Nephron progenitor cell (in vitro differentiated cells): Measurements from ENCODE around the gene PRDM16.

Source experiments
- DNase-seq: peaks from one replicate; pipeline ENCODE4 v3.0.0; 2021
- H3K27ac Mint-ChIP-seq: 2 replicates; pipeline ENCODE4 v1.8.0; 2021; ENCODE audit warnings: mild to moderate bottlenecking, moderate library complexity, mixed read lengths
- H3K27me3 Mint-ChIP-seq: 2 replicates; pipeline ENCODE4 v1.8.0; 2021; ENCODE audit warnings: mild to moderate bottlenecking, low read depth, mixed read lengths; ENCODE audit not compliant: poor library complexity
- H3K36me3 Mint-ChIP-seq: 2 replicates; pipeline ENCODE4 v1.8.0; 2021; ENCODE audit warnings: low read depth, mixed read lengths
- H3K4me1 Mint-ChIP-seq: 2 replicates; pipeline ENCODE4 v1.8.0; 2021; ENCODE audit warnings: mixed read lengths
- H3K4me3 Mint-ChIP-seq: 2 replicates; pipeline ENCODE4 v1.8.0; 2021; ENCODE audit warnings: mild to moderate bottlenecking, moderate library complexity, mixed read lengths
- H3K9me3 Mint-ChIP-seq: 2 replicates; pipeline ENCODE4 v1.8.0; 2021; ENCODE audit warnings: mild to moderate bottlenecking, moderate library complexity, mixed read lengths
- TF ChIP-seq, protein P1 (sequence below): fragments of 200-600 bp; sonication (generic); IDR thresholded peaks from 2 replicates; pipeline ENCODE4 v1.5.0; 2021; ENCODE audit warnings: antibody characterized with exemption

The PRDM16 gene

DNA sequence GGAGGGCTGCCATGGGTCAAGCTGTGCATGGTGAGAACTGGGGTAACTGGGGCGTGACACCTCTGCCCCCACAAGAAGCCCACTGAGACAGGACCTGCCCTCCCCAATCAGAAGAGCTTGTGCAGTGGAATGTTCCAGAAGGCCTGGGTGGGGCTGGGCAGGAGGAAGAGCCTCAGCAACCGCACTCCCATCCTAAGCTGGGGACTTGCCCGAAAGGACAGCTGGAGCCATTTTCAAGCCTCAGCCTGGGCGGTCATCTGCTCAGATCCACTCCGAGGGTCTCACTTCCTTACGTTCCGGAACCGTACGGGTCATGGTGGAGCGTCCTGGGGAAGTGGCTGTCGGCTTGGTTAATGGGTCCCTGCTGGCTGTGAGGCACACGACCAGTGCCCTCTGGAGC is 226.8 kb downstream of the PRDM16 start:
- Mint-ChIP-seq H3K4me3 (no peak overlapping the region), H3K36me3 (no peaks in the 10 kb centered on the region), H3K4me1 (peaks cover 28% of the 10 kb centered on the region), H3K27me3 (peaks cover 30% of the 10 kb centered on the region), H3K9me3 (no peaks in the 10 kb centered on the region), H3K27ac (no peak overlapping the region)
- TF ChIP-seq, protein P1, sequence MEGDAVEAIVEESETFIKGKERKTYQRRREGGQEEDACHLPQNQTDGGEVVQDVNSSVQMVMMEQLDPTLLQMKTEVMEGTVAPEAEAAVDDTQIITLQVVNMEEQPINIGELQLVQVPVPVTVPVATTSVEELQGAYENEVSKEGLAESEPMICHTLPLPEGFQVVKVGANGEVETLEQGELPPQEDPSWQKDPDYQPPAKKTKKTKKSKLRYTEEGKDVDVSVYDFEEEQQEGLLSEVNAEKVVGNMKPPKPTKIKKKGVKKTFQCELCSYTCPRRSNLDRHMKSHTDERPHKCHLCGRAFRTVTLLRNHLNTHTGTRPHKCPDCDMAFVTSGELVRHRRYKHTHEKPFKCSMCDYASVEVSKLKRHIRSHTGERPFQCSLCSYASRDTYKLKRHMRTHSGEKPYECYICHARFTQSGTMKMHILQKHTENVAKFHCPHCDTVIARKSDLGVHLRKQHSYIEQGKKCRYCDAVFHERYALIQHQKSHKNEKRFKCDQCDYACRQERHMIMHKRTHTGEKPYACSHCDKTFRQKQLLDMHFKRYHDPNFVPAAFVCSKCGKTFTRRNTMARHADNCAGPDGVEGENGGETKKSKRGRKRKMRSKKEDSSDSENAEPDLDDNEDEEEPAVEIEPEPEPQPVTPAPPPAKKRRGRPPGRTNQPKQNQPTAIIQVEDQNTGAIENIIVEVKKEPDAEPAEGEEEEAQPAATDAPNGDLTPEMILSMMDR, result no peak
- DNase-seq, result no peak

DNA sequence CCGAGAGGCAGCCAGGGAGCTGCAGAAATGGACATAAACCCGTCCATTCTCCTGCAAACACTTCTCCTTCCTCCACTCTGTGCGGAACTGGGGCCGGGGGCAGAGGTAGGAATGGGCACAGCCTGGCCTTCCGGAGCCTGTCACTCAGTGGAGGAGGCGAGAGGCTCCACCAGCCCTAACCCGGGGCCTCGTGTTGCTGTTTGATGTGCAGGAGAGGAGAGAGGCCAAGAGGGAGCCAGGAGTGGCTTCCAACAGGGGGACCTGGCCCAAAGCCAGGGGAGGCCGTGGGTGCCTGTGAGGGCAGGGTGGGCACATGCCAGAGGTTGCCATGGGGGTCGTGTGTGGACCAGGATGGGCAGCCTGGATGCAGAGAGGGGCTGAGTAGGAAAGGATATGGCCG is 227.3 kb downstream of the PRDM16 start:
- Mint-ChIP-seq H3K4me1 (peaks cover 28% of the 10 kb centered on the region), H3K27ac (no peak overlapping the region), H3K36me3 (no peaks in the 10 kb centered on the region), H3K27me3 (peaks cover 30% of the 10 kb centered on the region), H3K9me3 (no peaks in the 10 kb centered on the region), H3K4me3 (no peak overlapping the region)
- no peak for DNase-seq
- TF ChIP-seq, protein P1, result no peak

DNA sequence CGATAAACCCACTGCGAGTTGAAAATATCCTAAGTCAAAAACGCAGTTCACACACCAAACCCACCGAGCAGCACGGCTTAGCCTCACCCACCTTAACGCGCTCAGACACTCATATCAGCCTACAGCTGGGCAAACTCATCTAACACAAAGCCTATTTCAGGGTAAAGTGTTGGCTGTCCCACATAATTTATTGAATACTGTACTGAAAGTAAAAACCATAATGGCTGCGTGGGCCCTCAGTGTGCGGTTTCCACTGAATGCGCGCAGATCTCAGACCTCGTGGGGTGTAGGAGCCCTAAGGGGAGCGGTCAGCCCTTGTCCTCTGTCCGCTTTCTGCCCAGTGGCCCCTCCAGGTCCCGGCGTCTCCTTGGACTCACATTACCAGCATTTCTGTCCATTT is 227.8 kb downstream of the PRDM16 start:
- peaks cover 35% of the 10 kb centered on the region for H3K27me3 Mint-ChIP-seq
- no peak overlapping the region for H3K4me3 Mint-ChIP-seq
- H3K4me1 Mint-ChIP-seq, result peaks cover 28% of the 10 kb centered on the region
- TF ChIP-seq, protein P1, result no peak
- H3K27ac Mint-ChIP-seq, result no peak overlapping the region
- no peak for DNase-seq
- no peaks in the 10 kb centered on the region for H3K9me3 Mint-ChIP-seq
- no peaks in the 10 kb centered on the region for H3K36me3 Mint-ChIP-seq

DNA sequence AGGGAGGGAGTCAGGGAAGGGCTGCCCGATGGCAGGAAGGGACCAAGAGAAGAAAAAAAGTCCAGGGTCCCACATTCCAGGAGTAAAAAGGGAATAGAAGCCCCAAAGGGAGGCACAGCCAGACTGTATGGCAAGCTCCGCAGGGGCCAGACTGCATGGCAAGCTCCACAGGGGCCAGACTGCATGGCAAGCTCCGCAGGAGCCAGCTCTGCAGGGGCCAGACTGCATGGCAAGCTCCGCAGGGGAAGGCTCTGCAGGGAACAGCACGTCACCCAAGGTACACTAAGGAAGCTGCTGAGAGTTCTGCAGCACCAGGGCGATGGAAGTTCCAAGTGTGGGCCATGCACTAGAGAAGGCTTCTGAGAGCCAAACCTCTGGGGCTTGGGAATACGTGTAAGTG is 228.8 kb downstream of the PRDM16 start:
- TF ChIP-seq, protein P1, result no peak
- Mint-ChIP-seq H3K9me3 (no peaks in the 10 kb centered on the region), H3K4me1 (peaks cover 20% of the 10 kb centered on the region), H3K27me3 (peaks cover 35% of the 10 kb centered on the region), H3K36me3 (no peaks in the 10 kb centered on the region), H3K27ac (no peak overlapping the region), H3K4me3 (no peak overlapping the region)
- no peak for DNase-seq

DNA sequence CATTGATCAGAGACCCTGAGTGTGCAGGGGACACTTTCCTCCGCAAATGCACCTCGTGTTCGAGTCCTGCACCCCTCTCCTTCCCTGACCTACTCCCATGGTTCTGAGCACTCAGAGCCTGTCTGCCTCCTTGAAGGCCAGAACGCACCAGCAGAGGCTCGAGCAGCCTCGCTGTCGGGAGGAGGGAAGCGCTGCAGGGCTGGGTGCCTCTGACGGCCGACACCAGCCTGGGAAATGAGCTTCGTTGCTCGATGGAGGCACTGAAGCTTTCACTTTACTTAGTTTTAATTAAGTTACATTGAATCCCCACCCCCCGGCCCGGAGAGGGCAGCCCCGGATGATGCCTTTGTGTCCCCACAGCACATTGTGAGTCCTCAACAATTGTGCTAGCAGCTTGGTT is 229.2 kb downstream of the PRDM16 start:
- TF ChIP-seq, protein P1, result no peak
- H3K27me3 Mint-ChIP-seq, result peaks cover 38% of the 10 kb centered on the region
- no peak overlapping the region for H3K27ac Mint-ChIP-seq
- no peaks in the 10 kb centered on the region for H3K36me3 Mint-ChIP-seq
- H3K9me3 Mint-ChIP-seq, result no peaks in the 10 kb centered on the region
- peaks cover 18% of the 10 kb centered on the region for H3K4me1 Mint-ChIP-seq
- no peak for DNase-seq
- no peak overlapping the region for H3K4me3 Mint-ChIP-seq

DNA sequence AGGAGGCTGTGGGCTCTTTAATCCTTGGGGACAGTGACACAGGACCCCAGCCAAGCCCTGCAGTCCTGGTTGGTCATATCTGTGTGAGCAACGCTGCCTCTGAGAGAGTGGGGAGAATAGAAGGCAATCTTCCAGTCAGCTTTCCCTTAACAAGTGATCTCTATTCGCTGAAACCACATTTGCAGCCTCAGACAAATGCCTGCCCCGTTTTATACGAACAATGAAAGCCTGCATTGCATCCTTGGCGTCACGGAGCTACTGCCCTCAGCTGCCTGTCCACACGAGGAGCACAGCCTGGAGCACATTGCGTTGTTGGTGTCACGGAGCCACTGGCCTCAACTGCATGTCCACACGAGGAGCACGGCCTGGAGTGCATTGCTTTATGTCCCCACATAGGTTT is 235.2 kb downstream of the PRDM16 start:
- Mint-ChIP-seq H3K27me3 (peaks cover 46% of the 10 kb centered on the region), H3K4me3 (no peak overlapping the region), H3K9me3 (no peaks in the 10 kb centered on the region), H3K27ac (no peak overlapping the region), H3K36me3 (no peaks in the 10 kb centered on the region), H3K4me1 (peaks cover 18% of the 10 kb centered on the region)
- no peak for DNase-seq
- TF ChIP-seq, protein P1, result no peak
